OCI-LY7 (cell line): ENCODE results near the gene LAMA3. TPM values are rescaled to one million over a fixed set of nuclear protein-coding genes. Genes with fewer than 3 reads are reported as not detected.

Experiments used
- BruUV-seq: library from RNA; stranded (reverse); fragments of 400-500 nt; replicated peaks from 2 replicates; lab custom pipeline; 2021; lab: Mats Ljungman, UMichigan
- CTCF ChIA-PET: fragments of 300-600 bp; sonication (Branson Sonifier 250); formaldehyde crosslinking; loops from one replicate; lab custom pipeline; 2022; ENCODE audit warnings: antibody characterized with exemption; ENCODE audit not compliant: unreplicated experiment; lab: Charles Lee
- POLR2A ChIA-PET: fragments of 300-600 bp; sonication (Branson Sonifier 250); formaldehyde crosslinking; loops from one replicate; lab custom pipeline; 2022; ENCODE audit warnings: antibody characterized with exemption; lab: Charles Lee
- DNase-seq: peaks from one replicate; pipeline ENCODE4 v3.0.0-alpha.2; 2015; ENCODE audit warnings: low spot score
- H2AFZ ChIP-seq: fragments of 200-600 bp; sonication (generic), shearing (Covaris generic); 2 replicates; pipeline ENCODE4 v1.6.1; 2014; ENCODE audit warnings: mild to moderate bottlenecking, antibody characterized with exemption, low read length, moderate library complexity
- H3K27ac ChIP-seq: fragments of 200-600 bp; sonication (generic); 2 replicates; pipeline ENCODE4 v1.5.1; 2014; ENCODE audit warnings: mixed run types, low read depth, mild to moderate bottlenecking, moderate library complexity, low read length, inconsistent platforms; ENCODE audit not compliant: poor library complexity, severe bottlenecking
- H3K36me3 ChIP-seq: fragments of 200-600 bp; sonication (generic); 2 replicates; pipeline ENCODE4 v1.6.1; 2014; ENCODE audit warnings: mild to moderate bottlenecking, antibody characterized with exemption, low read length, moderate library complexity, mixed read lengths; ENCODE audit not compliant: insufficient read depth
- H3K4me1 ChIP-seq: fragments of 200-600 bp; sonication (generic); 2 replicates; pipeline ENCODE4 v1.5.1; 2014; ENCODE audit warnings: mild to moderate bottlenecking, low read length; ENCODE audit not compliant: insufficient read depth, poor library complexity, severe bottlenecking
- H3K4me2 ChIP-seq: fragments of 200-600 bp; sonication (generic); 2 replicates; pipeline ENCODE4 v1.6.1; 2014; ENCODE audit warnings: mild to moderate bottlenecking, low read length
- H3K4me3 ChIP-seq: fragments of 200-600 bp; sonication (generic); 2 replicates; pipeline ENCODE4 v1.5.1; 2014; ENCODE audit warnings: mild to moderate bottlenecking, low read depth, low read length; ENCODE audit not compliant: poor library complexity, severe bottlenecking
- H3K79me2 ChIP-seq: fragments of 200-600 bp; sonication (generic); 2 replicates; pipeline ENCODE4 v1.6.1; 2016; ENCODE audit warnings: low read depth, mild to moderate bottlenecking, low read length, moderate library complexity, mixed read lengths; ENCODE audit not compliant: insufficient read depth
- H3K9me2 ChIP-seq: fragments of 200-600 bp; sonication (generic); 2 replicates; pipeline ENCODE4 v1.6.1; 2016; ENCODE audit warnings: mild to moderate bottlenecking, low read length, mixed read lengths; ENCODE audit not compliant: insufficient read depth
- H3K9me3 ChIP-seq: fragments of 200-600 bp; sonication (generic); 2 replicates; pipeline ENCODE4 v1.6.1; 2014; ENCODE audit warnings: mild to moderate bottlenecking, mixed run types, low read length, mixed read lengths
- H4K20me1 ChIP-seq: fragments of 200-600 bp; sonication (generic); 2 replicates; pipeline ENCODE4 v1.6.1; 2014; ENCODE audit warnings: mild to moderate bottlenecking, antibody characterized with exemption, low read length, moderate library complexity, mixed read lengths; ENCODE audit not compliant: insufficient read depth
- CTCF ChIP-seq: fragments of 200-600 bp; sonication (generic); conservative IDR thresholded peaks from 2 replicates; pipeline ENCODE4 v1.5.1; 2014; ENCODE audit warnings: mild to moderate bottlenecking, antibody characterized with exemption, low read length, moderate library complexity, mixed read lengths
- EZH2phosphoT487 ChIP-seq: fragments of 200-600 bp; sonication (generic); IDR thresholded peaks from 2 replicates; pipeline ENCODE4 v1.6.1; 2018; ENCODE audit warnings: low read depth, borderline replicate concordance, mild to moderate bottlenecking, mixed run types, antibody characterized with exemption, low read length, moderate library complexity, mixed read lengths
- intact Hi-C: fragments of 100-400 bp; cut with micrococcal nuclease; formaldehyde crosslinking; loops from one replicate; pipeline ENCODE4 v1.10.0; 2022; ENCODE audit not compliant: unreplicated experiment
- total RNA-seq, 2 experiments: library from RNA; depleted of rRNA in 1 of 2; stranded (reverse); fragments of >200 nt in 1 of 2; shearing (Covaris generic) in 1 of 2; gene quantifications; 2 replicates each; pipeline ENCODE4 v1.2.3, GENCODE V29; 2014 to 2022

LAMA3 gene
- total RNA-seq, 2 experiments from 2014 or later = 0.16 to 1.6 TPM

DNA sequence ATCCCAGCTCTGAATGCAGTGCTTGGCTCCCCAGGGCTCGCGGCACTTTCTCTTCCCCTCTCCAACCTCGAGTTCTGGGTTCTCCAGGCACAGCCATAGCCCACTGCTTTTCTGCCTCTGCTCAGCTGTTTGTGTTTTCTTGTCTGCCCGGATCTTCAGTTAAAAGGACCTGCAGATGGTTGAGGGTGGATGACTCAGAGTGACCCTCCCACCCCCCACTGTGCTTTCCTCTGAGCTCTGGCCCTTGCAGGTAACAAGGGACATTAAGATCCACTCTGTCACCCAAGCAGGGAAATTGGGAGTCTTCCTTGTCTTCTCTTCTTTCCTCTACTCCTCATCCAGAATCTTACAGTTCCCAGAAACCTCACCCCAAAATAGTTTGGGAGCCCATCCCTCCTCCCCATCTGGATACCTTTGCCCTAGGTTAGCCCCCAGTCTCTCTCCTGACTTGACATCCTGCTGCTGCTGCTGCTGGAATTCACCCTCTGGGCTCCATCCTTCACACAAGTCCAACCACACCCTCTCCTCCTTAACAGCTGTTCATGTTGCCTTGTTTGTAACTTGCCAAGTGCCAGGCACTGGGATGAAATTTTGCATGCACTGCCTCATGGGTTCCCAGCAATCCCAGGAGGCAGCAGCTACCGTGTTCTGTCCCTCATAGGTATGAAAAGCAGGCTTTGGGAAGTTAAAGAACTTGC, 167.4 kb downstream of the LAMA3 start:
- no peaks in the 10 kb centered on the region for H3K36me3 ChIP-seq
- no peak overlapping the region for H3K27ac ChIP-seq
- H3K79me2 ChIP-seq = no peaks in the 10 kb centered on the region
- no peak overlapping the region for H3K4me3 ChIP-seq
- no peak overlapping the region for H2AFZ ChIP-seq
- H4K20me1 ChIP-seq = no peaks in the 10 kb centered on the region
- BruUV-seq = no TSS peak
- DNase-seq = no peak
- no peaks in the 10 kb centered on the region for H3K9me3 ChIP-seq
- ChIA-PET POLR2A (interaction anchor here (1.1 to 1.4 kb wide), 2 partner anchors 9 to 19 kb away, joined by 3 to 4 read pairs; no protein-coding TSS in a partner anchor), CTCF (interaction anchor here (0.6 to 1.1 kb wide), 3 partner anchors 14 to 279 kb away, joined by 3 to 9 read pairs (median 6); no protein-coding TSS in a partner anchor)
- intact Hi-C loops = no loop called here
- TF ChIP-seq EZH2phosphoT487 (no peak), CTCF (no peak)
- no peaks in the 10 kb centered on the region for H3K9me2 ChIP-seq
- H3K4me1 ChIP-seq = peaks cover 20% of the 10 kb centered on the region
- H3K4me2 ChIP-seq = no peak overlapping the region

DNA sequence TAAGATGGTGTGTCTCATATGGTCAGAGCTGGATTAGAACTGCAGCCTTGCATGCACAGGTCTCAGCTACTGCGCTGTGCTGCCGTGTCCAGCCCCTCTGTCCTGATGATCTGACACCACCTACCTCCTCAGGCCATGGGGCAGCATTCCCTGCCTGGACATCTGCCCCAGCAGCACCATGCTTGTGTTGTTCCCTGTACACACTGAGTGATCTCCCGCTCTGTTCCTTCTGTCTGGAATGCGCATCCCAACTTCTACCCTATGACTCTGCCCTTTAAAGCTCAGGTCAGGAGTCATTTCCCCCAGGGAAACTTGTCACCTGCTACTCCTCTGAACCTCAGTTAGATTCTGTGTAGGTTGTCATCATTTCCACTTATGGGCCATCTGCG, 167.9 kb downstream of the LAMA3 start:
- no peaks in the 10 kb centered on the region for H3K36me3 ChIP-seq
- H3K9me3 ChIP-seq = no peaks in the 10 kb centered on the region
- H3K9me2 ChIP-seq = no peaks in the 10 kb centered on the region
- H3K27ac ChIP-seq = no peak overlapping the region
- intact Hi-C loops = no loop called here
- no peak for TF ChIP-seq CTCF
- TF ChIP-seq EZH2phosphoT487 = no peak
- peaks cover 20% of the 10 kb centered on the region for H3K4me1 ChIP-seq
- CTCF ChIA-PET = interaction anchor here (0.6 kb wide), 2 partner anchors 15 to 278 kb away, joined by 6 to 9 read pairs; no protein-coding TSS in a partner anchor
- no peaks in the 10 kb centered on the region for H4K20me1 ChIP-seq
- no peak for DNase-seq
- no peak overlapping the region for H3K4me2 ChIP-seq
- POLR2A ChIA-PET = interaction anchor here (1.1 kb wide), 1 partner anchor 9 kb away, joined by 3 read pairs; no protein-coding TSS in a partner anchor
- BruUV-seq = no TSS peak
- H3K79me2 ChIP-seq = no peaks in the 10 kb centered on the region
- no peak overlapping the region for H3K4me3 ChIP-seq
- H2AFZ ChIP-seq = no peak overlapping the region

GRCh38 chr18:23857756-23858155, 168.5 kb downstream of the LAMA3 start:
- Histone ChIP-seq H2AFZ (no peak overlapping the region), H3K4me2 (no peak overlapping the region), H3K9me3 (no peaks in the 10 kb centered on the region), H3K4me3 (no peak overlapping the region), H3K4me1 (peaks cover 20% of the 10 kb centered on the region), H3K9me2 (no peaks in the 10 kb centered on the region), H4K20me1 (no peaks in the 10 kb centered on the region), H3K27ac (no peak overlapping the region), H3K36me3 (no peaks in the 10 kb centered on the region), H3K79me2 (no peaks in the 10 kb centered on the region)
- ChIA-PET POLR2A (no interaction called here), CTCF (no interaction called here)
- DNase-seq = no peak
- intact Hi-C loops = no loop called here
- TF ChIP-seq CTCF (no peak), EZH2phosphoT487 (no peak)
- no TSS peak for BruUV-seq
